HG02623 (cell line): Measurements from ENCODE around the gene TOMM20L.

Experiments used
- ATAC-seq: cut with Tn5 transposase; IDR thresholded peaks from one replicate; pipeline ENCODE4 v1.9.1; 2021; ENCODE audit warnings: moderate library complexity; ENCODE audit not compliant: unreplicated experiment

Gene TOMM20L

DNA sequence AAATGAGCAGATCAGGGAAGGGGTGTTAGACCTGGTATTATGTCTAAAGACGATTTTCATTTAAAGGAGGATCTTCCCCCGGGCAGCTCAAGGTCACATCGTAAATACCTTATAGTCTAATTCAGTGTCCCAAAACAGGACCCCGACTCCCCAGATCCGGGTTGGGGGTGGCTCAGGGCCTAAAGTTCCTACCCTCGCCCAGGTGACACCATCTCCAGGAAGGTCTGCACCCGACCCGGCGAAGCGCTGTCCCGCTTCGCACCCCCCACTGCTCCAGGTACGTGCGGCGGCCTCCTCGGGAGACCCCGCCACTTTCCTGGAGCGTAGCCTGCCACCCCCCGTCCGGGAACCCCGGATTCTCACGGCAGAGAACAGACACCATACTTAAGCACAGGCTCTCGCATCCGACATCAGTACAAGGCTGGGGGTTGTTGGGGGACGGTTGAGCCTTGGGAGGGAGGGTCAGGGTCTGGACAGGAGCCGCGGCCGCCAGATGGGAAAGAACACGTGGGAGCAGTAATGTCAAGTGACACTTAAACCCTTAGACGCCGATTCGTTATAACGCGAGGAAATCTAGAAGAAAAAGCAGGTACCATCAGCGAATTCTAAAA, 31.0 kb downstream of the TOMM20L start:
- peak; percentile 20 for ATAC-seq

DNA sequence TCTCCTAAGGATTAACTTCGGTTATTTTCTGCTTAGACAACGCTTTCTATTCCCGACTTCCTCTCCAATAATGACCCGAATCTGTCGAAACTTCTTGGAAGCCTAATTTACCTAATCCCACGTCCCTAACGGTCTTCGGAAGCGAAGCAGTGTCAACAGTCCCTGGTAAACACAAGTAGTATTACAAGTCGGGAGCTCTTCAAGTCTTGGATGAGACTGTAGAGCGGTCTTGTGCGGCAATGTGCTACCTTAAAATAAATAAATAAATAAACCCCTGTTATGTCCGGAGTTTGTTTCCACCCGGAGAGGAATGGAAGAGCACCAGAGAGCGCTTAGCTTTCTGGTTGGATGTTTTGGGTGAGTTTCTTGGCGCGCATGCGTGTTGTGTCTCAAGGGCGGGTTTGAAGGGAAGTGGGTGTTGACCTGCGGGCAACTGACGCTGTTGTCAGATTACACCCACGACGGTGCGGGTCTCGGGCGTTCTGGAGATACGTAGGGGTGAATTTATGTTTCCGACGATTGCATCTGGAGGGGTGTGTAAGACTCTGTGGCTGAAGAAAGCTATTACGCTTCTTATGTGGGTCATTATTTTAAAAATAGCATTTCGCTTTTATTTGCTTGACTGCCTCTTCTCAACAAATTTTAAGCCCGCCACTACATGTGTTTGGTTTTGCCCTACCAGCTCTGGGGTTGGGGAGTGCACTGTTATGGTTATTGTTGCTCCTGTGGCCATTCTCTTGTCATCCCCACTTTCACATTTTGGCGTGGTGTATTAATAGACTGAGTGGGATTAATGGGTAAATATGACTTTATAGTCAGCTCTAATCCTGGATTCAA, 31.8 kb downstream of the TOMM20L start, which contains the start of the genes KIAA0586 and TIMM9:
Gene KIAA0586, plus strand, starts transcription at position 439 of the 837 bp plus-strand sequence. CDS start 546 bp downstream, outside the sequence.
Gene TIMM9, minus strand, starts transcription at position 251 of the 837 bp plus-strand sequence. CDS start 15,586 bp downstream, outside the sequence.
- ATAC-seq, result peak; percentile 90

DNA sequence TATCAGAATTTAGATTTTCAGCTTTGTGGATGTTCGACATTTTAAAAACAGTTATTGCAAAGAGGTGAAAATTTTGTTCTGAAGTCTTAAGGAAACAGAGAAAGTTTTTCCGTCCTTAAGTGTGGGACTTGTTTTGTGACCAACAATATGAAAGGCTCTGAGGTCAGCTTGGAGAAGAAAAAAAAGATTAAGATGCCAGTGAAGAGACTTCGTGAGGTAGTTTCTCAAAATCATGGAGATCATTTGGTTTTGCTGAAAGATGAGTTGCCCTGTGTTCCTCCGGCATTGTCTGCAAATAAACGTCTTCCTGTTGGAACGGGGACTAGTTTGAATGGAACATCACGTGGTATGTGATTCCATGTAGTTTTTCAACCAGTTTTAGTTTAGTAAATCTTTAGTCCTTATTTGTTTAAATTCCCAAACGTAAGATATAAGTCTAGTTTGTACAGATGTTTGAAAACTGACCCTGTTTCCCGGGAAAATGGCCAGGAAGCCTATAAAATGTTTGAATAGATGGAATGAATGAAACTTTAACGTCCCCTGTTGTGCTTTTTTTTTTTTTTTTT, 32.5 kb downstream of the TOMM20L start:
- no peak for ATAC-seq

GRCh38 chr14:58430156-58430555, 34.4 kb downstream of the TOMM20L start:
- no peak for ATAC-seq

DNA sequence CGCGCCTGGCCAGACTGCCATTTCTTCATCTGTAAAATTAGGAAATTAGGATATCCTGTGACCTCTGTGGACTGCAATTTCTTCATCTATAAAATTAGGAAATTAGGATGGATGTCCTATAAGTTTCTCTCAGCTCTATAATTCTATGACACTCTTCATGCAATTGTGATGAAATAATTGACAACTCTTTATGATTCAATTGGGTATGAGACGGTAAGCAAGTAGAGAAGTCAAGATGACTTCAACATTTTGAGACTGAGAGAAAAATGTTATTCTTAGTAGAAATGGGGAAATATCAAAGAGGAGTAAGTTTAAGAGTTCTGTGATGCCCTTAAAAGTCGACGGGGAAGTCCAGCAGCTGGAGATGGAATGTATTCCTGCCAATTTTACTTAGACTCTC, 43.7 kb downstream of the TOMM20L start:
- no peak for ATAC-seq

DNA sequence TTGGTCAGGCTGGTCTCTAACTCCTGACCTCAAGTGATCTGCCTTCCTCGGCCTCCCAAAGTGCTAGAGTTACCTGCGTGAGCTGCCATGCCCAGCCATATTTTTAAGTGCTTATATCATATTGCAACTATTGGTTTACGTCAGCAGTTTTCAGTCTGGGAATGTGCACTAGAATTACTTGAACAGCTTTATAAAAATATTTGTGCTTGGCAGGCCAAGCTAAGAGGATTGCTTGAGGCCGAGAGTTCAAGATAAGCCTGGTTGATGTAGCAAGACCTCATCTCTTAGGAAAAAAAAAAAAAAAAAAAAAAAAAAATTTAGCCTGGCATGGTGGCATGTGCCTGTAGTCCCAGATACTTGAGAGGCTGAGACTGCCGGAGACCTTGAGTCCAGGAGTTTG, 48.9 kb downstream of the TOMM20L start:
- ATAC-seq, result no peak

DNA sequence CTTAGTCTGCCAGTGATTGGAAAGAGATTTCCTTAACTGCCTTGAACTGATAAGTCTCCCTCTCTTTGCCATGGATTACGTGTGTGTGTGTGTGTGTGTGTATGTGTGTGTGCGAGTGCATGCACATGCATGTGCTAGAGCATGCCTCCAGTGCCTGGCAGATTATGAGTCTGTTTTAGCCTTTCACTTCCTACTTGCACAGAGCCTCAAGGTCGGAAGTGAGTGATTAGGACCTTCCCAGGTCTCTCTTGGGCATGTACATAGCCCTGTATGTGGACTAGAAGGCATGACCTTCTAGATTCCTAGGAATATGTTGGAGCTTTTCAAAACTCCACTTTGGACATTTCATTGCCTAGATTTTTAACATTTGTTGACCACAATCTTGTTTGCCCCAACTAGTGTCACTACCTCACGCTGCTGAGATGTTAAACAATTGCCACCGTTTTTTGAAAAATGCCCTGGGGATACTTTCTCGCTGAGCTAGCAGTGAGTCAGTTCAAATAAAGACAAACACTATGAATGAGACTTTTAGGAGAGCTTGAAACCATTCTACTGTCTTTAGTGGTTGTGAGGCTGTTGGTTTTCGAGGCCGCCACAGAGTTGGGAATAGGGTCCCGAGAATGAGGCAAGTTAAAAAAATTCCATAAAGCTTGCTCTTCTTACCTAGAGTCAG, 60.0 kb downstream of the TOMM20L start:
- ATAC-seq, result no peak
